Hindlimb muscle (tissue), 1 donor: ENCODE measurements around the gene TRIOBP. TPM values are rescaled to one million over a fixed set of nuclear protein-coding genes. Genes with fewer than 3 reads are reported as not detected.

Experiments used
- DNase-seq: peaks from one replicate; pipeline ENCODE4 v3.0.0-alpha.2; 2013
- polyA plus RNA-seq: library from polyadenylated mRNA; unstranded; fragments of 120-200 nt; gene quantifications from one replicate; pipeline ENCODE4 v1.2.1, GENCODE V29; 2013; ENCODE audit not compliant: insufficient read length

The TRIOBP gene
- polyA plus RNA-seq, 1 donor: 52.7 TPM

- DNase-seq: no peak
These were observed 24.5 kb upstream of the TRIOBP start for GRCh38 chr22:37672206-37672919.

GRCh38 chr22:37672920-37673455, 23.9 kb upstream of the TRIOBP start:
- no peak for DNase-seq

GRCh38 chr22:37674248-37674647, 22.6 kb upstream of the TRIOBP start:
- DNase-seq: no peak

DNA sequence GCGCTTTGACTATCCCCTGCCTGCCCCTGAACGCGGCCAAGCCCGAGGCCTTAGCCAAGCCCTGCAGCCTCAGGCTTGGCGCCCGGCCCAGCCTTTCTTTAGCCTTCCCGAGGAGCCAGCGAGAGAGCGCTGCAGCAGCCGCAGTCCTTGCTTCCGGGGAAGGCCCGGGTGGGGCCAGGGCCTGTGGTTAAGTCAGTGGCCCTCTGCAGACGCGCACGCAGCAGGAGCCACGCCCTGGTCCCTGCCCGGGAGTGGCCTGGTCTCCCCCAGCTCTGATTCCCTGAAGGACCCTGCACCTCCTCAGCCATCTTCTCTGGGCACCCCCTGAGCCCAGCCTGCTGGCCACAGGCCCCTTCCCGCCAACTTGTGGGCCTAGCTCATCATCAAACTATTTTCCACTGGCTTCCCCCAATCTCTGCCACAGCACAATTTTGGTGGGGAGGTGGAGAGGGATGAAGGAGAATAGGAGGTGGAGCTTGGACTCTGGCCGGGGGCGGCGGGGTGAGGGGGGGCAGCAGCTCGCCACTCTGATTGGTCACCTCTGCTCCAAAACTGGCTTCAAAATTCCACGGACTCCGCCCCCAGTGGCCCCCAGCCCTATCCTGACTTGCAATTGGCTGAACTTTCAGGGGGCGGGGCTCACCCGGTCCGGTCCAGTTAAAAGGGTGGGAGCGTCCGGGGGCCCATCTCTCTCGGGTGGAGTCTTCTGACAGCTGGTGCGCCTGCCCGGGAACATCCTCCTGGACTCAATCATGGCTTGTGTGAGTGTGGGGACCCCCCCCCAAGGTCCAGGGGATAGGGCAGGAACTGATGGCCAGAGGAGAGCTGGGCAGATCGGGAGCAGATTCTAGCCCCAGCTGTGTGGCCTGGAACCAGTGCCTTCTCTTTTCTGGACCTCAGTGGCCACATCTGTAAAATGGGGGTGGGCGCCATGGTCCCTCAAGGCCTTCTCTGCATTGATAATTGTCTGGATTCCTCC, 21.6 kb upstream of the TRIOBP start, which contains the start of gene LGALS1:
LGALS1 (plus strand) TSS at position 686 of the 979 bp plus-strand sequence; CDS start at position 753, 67 bp downstream.
- DNase-seq: peak; percentile 97

DNA sequence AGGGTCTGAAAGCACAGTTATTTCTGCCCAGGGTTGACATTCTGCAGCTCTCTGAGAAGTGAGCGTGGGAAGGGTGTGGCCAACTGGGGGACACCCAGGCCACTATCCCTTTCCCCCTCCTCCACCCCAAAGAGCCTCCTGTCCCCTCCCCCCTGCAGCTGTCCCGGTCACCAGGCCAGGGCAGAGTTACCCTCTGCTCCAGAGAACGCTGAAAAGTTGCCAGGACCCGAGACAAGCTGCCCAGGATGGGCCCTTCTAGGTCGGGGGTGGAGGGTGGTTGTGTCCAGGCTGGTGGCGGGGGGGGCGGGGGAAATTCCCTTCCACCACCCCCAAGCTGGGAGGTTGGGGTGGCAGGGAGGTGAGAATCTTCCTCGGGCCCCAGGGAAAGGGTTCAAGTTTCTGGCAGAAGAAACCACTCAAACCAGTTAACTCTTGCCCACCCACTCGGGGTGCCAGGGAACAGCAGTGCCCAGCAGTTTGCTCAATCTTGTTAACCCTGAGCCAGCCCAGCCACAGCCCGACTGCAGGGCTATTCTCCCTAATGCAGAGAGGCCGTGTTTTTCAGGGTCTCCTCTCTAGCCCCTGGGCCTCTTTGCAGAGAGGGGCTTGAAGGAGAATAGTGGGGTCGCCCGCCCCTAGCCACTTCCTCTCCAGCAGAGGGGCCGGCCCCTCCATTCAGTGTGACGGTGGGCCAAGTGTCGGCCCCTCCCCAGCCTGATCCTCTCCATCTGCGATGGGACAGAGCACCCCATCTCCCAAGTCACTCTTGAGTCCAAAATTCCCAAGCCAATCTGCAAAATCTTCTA, 20.7 kb upstream of the TRIOBP start:
- DNase-seq: peak; percentile 54

- DNase-seq: peak; percentile 88
These were observed 19.9 kb upstream of the TRIOBP start for GRCh38 chr22:37676736-37677492.

GRCh38 chr22:37677493-37677974, 19.3 kb upstream of the TRIOBP start:
- DNase-seq: no peak

DNA sequence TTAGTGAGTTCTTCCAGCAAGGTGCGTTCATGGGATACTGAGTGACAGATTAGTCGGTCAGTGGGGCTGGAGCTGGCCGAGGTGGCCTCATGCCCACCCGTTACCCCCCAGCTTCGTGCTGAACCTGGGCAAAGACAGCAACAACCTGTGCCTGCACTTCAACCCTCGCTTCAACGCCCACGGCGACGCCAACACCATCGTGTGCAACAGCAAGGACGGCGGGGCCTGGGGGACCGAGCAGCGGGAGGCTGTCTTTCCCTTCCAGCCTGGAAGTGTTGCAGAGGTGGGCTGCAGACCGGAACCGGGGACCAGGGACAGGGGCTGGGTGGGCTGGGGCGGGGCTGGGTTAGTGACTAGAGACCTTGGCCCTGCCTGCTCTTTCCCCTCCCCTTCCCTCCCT, 18.5 kb upstream of the TRIOBP start:
- no peak for DNase-seq

GRCh38 chr22:37679670-37680069, 17.2 kb upstream of the TRIOBP start:
- no peak for DNase-seq

DNA sequence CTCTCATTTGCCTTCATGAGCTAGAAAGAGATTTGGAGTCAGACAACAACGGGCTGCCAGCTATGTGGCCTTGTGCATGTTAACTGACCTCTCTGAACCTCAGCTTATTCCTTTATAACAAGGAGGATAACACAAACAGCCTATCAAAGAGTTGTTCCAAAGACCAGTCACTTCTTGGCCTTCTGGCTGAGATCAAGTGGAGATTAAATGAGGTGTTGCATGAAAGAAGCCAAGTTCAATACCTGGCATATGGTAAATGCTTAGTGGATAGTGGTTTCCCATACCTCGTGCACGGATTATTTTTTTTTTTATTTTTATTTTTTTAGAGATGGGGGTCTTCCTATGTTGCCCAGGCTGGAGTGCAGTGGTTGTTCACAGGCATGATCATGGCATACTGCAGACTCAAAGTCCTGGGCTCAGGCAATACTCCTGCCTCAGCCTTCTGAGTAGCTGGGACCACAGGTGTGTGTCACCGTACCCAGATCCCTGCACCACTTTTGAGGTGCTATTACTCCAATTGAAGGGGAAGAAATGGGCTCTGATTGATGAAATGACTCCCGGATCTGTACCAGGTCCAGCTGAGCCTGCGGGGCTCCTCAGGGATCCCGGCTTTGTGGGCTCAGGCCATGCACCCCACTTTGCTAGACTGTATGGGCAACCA, 16.5 kb upstream of the TRIOBP start:
- no peak for DNase-seq

DNA sequence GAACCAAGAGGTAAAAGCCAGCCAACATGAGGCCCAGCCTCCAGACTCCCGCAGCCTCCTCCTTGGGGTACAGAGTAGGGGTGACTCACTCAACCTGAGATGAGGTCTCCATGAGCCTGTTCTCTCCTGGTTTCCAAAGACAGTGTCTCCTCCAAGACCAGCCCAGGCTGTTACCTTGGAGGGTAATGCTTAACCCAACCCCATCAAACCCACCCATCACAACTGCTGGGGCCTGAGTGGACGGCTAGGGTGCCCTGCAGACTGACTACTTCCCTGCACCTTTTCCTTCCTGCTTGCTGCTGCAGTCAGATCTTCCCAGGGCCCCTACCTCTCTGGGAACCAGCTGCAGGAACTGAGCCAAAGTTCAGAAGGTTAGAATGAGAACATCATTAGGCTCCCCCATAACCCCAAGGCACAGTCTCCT, 15.8 kb upstream of the TRIOBP start:
- DNase-seq: no peak

- peak; percentile 68 for DNase-seq
These were observed 15.2 kb upstream of the TRIOBP start for GRCh38 chr22:37681556-37682049.

DNA sequence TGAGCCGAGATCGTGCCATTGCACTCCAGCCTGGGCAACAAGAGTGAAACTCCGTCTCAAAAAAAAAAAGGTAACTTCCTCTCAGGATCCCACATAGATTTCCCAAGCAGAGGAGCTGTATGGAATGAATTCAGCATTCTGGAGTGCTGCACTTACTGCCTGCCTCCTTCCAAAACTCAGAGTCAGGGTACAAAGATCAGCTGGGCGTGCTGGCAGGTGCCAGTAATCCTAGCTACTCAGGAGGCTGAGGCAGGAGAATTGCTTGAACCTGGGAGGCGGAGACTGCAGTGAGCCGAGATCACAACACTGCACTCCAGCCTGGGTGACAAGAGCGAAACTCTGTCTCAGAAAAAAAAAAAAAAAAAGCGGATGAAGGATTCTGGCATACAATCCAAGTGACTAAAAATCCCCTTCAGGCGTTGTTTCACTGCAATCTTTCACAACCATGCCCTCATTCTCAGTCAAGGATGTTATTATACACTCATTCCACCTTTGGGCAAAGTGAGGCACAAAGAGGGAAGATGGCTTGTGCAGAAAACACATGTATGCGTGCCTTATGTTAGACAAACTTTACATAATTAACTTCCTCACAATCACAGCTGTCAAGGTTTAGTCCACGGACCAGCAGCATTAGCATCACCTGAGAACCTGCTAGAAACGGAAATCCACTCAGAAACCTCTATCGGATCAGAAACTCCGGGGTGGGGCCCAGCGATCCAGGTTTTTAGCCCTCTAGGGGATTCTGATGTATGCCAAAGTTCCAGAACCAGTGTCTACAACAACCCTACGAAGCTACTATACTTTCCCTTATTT, 11.8 kb upstream of the TRIOBP start:
- DNase-seq: no peak

- peak; percentile 91 for DNase-seq
These were observed 10.6 kb upstream of the TRIOBP start, which contains the start of gene NOL12 for GRCh38 chr22:37686002-37686982. Gene NOL12, plus strand, starts transcription at chr22:37686343. Its CDS starts 50 bp downstream, at chr22:37686393.

DNA sequence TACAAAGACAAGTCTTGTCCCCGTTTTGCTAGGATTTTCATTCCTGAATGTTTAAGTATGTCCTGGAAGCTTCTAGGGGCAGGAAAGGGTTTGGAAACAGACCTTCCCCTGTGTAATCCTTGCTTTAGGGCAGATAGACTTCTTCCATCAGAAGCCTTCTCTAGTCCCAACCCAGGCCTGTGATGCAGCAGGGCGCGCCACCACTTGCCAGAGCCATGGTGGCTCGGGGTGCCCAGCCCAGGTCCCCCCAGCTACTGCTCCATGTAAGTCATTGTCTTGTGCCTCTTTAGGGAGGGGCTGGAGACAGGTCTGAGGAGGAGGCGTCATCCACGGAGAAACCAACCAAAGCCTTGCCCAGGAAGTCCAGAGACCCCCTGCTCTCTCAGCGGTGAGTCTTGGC, 6.4 kb upstream of the TRIOBP start:
- no peak for DNase-seq

DNA sequence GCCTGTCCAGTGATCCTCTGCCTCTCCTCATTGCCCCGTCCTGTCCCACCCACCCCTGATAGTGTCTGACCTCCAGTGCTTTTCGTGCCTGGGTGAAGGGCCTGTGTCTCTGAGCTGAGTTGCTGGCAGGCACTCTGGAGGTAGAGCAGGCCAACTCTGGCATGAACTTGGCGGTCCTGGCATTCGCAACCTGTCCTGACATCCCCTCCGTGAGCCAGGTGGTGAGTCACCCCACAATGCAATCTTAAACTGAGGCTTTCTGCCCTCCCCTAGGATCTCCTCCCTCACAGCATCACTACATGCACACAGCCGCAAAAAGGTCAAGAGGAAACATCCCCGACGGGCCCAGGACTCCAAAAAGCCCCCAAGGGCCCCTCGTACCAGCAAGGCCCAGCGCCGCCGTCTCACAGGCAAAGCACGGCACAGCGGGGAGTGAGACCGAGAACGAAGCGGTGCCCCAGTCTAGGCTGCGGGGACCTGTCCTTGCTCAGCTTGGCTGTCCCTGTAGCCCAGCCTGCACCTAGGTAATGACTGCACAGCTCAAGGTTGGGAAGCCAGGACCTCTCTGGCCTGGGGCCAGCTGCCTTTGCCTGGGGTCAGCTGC, 5.8 kb upstream of the TRIOBP start:
- no peak for DNase-seq

DNA sequence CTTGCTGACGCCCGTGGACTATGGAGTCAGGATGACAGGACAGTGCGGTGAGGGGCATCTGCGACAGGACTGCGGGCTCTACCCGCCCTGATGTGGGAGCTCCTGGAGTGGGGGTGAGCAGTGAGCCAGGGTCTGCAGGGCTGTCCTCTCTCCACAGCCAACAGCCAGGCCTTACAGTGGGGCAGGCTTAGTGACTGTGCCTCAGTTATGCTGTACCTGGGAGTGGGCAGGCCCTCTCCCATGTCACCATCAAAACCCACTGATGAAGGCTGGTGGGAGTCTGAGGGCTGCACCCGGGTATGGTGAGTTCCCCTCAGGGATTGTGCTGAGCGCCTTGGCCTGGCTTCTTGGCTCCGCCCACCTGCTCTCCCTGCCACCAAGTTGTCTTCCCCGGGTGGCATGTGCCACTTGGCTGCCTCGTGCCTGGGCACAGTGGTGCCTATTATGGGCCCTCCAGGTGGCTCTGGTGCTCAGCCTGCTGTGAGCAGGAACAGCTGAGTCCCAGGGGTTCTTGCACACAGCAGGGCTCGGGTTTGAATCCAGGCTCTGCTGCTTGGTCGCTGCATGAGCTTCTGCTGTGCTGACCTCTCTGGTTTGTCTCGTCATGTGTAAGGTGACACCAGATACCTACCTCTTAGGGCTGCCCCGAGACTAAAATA, 4.1 kb upstream of the TRIOBP start:
- no peak for DNase-seq
